ENCODE measurements around the gene P2RX2. TPM values are rescaled to one million over a fixed set of nuclear protein-coding genes. Genes with fewer than 3 reads are reported as not detected.

P2RX2 gene
- polyA plus RNA-seq, 4 donors = 0.64 to 1.8 (median 1.5) TPM

- DNase-seq (ENCODE audit: low read depth in 4 of 4, low spot score in 3 of 4) = no peak
Observed at GRCh38 chr12:132617135-132617701, 1.4 kb upstream of the P2RX2 start.

DNA sequence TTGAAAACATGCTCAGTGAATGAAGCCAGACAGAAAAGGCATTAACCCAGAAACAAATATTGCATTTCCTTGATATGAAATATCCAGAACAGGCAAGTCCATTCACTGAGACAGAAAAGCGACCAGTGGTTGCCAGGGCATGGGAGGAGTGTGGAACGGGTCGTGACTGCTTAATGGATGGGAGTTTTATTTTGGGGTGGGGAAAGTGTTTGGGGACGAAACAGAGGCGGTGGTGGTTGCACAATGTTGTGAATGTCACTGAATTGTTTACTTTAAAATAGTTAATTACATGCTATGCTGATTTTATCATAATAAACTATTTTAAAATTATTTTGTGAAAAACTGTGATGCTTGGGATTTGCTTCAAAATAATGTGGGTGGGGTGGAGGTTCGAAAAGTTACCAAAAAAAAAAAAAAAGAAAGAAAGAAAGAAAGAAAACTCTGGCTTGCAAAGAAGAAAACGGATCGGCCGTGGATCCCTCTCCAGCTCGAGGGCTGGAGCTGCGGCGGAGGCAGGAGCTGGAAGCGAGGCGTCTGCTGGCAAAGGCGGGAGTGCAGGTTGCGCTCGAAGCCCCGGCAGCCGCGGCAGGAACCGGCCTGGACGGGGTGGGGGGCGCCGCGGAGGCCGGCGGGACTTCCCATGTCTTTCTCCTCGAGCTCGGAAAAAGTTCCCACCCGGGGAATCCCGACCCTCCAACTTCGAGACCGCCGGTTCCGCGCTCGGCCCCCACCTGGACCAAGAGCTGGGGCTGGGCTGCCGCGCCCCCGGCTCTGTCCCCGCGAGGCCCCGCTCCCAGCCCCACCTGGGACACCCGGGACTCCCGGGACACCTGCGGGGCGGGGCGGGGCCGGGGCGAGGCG is 524 bp upstream of the P2RX2 start:
- DNase-seq (ENCODE audit: low read depth in 4 of 4, low spot score in 3 of 4) = no peak

DNA sequence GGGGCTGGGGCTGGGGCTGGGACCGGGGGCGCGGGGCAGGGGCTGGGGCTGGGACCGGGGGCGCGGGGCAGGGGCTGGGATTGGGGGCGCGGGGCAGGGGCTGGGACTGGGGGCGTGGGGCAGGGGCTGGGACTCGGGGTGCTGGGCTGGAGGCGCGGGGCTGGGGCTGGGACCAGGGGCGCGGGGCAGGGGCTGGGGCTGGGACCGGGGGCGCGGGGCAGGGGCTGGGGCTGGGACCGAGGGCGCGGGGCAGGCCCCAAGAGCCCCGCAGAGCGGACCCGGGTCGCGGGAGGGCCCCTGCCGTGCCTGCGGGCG is 452 bp downstream of the P2RX2 start:
- DNase-seq (ENCODE audit: low read depth in 4 of 4, low spot score in 3 of 4) = no peak

DNA sequence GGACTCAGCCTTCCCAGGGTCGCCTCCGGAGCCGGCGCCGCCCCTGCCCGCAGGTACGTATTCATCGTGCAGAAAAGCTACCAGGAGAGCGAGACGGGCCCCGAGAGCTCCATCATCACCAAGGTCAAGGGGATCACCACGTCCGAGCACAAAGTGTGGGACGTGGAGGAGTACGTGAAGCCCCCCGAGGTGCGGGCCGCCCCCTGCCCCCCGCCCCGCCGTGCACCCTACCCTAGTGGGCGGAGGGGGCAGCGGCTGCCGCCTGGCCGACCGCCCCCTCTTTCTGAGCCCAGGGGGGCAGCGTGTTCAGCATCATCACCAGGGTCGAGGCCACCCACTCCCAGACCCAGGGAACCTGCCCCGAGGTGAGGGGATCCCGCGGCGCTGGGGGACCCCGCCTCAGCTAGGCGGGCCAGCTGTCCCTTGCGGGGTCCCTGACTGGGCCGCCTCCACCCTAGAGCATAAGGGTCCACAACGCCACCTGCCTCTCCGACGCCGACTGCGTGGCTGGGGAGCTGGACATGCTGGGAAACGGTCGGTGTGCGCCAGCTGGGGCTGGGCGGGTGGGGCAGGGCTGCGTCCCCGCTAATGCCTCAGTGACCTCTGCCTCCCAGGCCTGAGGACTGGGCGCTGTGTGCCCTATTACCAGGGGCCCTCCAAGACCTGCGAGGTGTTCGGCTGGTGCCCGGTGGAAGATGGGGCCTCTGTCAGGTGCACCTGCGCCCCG is 973 bp downstream of the P2RX2 start:
- DNase-seq (ENCODE audit: low read depth in 4 of 4, low spot score in 3 of 4) = no peak

GRCh38 chr12:132620113-132620898 is 1.7 kb downstream of the P2RX2 start:
- DNase-seq (ENCODE audit: low read depth in 4 of 4, low spot score in 3 of 4) = no peak

DNA sequence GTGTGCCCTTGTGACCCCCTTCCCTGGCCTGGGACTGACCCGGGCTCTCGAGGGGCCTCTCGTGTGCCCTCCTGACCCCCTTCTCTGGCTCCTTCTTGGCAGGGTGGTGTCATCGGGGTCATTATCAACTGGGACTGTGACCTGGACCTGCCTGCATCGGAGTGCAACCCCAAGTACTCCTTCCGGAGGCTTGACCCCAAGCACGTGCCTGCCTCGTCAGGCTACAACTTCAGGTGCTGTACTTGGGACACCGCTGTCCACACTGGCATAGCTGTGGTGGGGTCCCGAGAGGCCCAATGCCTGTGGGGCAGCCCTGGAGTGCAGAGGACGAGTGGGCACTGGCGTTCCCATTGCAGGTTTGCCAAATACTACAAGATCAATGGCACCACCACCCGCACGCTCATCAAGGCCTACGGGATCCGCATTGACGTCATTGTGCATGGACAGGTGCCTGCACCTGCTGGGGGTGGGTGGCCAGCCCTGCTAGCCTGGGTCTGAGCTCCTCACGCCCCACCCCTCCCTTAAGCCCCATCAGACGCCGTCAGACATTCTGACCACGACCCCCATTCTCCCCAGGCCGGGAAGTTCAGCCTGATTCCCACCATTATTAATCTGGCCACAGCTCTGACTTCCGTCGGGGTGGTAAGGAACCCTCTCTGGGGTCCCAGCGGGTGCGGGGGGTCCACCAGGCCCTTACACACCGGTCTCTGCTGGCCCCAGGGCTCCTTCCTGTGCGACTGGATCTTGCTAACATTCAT is 2.5 kb downstream of the P2RX2 start:
- DNase-seq (ENCODE audit: low read depth in 4 of 4, low spot score in 3 of 4) = no peak

GRCh38 chr12:132621657-132622435 is 3.3 kb downstream of the P2RX2 start:
- DNase-seq (ENCODE audit: low read depth in 4 of 4, low spot score in 3 of 4) = no peak

GRCh38 chr12:132622437-132623071 is 4.0 kb downstream of the P2RX2 start:
- peak in 1 of 4 donors; percentile 81 for DNase-seq (ENCODE audit: low read depth in 4 of 4, low spot score in 3 of 4)

DNA sequence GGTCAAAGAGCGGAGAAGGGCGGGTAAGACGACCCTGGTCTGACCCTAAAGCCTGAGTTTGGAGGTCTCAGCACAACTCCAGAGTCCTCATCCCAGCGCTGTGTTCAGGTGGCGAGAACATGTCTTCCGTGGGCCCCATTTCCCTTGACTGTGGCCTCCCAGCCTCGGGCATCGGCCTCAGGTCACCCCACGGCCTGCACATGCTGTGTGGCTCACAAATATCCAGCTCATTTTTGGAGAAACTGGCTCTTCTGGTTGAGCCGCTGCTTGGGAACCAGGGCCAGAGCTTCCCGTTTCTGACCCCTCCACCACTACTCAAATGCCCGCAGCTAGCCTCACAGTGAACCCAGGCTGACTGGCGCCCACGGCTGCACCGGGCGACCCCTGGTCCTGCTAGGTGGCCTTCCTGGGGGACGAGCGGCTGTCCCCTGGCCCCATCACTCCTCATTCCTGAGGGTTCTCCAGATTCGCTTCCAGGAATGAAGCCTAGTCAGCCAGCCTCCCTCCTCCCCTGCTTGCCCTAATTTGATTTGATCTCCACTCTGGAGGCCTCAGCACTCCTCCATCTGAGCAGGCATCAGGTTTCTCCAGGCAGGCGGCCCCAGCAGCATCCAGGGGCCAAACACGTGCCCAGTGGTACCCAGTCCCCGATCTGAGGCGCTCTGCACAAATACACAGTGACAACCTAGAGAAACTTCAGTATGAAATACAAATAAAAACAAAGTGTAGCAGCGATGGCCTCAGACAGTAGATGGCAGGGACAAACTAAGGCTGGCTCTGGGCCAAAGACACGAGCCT is 4.7 kb downstream of the P2RX2 start:
- DNase-seq (ENCODE audit: low read depth in 4 of 4, low spot score in 3 of 4) = no peak

GRCh38 chr12:132624186-132624855 is 5.7 kb downstream of the P2RX2 start:
- no peak for DNase-seq (ENCODE audit: low read depth in 4 of 4, low spot score in 3 of 4)

GRCh38 chr12:132624910-132625630 is 6.5 kb downstream of the P2RX2 start:
- DNase-seq (ENCODE audit: low read depth in 4 of 4, low spot score in 3 of 4) = no peak

DNA sequence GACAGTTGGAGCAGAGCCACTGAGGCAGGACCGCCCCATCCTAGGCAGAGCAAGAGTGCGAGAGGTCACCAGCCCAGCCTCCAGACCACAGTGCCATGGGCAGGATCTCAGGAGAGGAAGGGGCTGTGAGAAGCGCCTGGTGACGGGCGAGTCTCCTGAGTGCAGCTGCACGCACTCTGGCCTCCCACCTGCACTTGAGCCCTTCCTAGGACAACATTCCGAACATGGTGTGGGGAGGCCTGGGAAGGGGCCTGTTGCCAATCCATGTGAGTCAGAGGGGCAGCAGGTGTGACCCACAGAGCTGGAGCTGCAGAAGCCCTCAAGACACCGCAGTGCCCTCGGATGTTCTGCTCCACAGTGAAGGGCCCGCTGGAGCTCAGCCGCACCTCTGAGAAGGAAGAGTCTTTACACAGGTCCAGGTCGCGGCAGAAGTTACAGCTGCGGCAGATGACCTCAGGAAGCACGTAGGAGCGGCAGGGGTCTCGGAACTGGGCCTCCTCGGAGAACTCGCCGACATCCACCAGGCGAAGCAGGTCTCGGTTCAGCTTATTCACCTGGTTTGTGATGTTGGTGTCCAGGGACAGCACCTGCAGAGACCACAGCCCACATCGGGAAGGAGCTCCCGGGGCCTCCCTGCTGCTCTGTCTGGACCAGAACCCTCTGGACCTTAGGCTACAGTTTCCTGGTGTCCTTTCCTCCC is 7.3 kb downstream of the P2RX2 start:
- DNase-seq (ENCODE audit: low read depth in 4 of 4, low spot score in 3 of 4) = no peak

DNA sequence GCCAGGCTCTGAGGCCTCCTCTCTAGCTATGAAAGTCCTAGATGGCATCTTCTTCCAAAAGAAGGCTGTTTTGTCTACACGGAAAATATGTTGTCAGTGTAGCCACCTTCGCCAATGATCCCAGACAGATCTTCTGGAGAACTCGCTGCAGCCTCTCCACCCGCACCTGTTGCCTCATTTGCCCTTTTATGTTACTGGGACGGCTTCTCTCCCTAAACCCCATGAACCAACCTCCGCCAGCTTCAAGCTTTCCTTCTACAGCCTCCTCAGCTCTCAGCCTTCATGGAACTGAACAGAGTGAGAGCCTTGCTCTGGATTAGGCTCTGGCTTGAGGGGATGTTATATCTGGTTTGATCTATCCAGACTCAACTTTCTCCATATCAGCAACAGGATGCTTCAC is 10.8 kb downstream of the P2RX2 start:
- DNase-seq (ENCODE audit: low read depth in 4 of 4, low spot score in 3 of 4) = no peak

DNA sequence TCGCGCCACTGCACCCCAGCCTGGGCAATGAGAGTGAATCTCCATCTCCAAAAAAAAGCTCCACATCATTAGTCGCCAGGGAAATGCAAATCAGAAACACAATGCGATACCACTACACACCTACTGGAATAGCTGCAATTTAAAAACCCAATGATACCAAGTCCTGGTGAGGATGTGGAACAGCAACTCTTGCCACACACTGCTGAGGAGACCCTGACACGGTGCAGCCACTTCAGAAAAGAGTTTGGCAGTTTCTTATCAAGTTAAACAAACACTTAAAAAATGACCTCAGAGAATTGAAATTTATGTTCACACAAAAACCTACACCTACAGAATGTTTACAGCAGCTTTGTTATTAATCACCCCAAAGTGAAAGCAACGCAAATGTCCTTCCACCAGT is 12.1 kb downstream of the P2RX2 start:
- no peak for DNase-seq (ENCODE audit: low read depth in 4 of 4, low spot score in 3 of 4)

GRCh38 chr12:132631666-132632065 is 13.1 kb downstream of the P2RX2 start:
- no peak for DNase-seq (ENCODE audit: low read depth in 4 of 4, low spot score in 3 of 4)

- no peak for DNase-seq (ENCODE audit: low read depth in 4 of 4, low spot score in 3 of 4)
Observed at GRCh38 chr12:132632521-132633228, 14.1 kb downstream of the P2RX2 start.

All from left renal pelvis (tissue), 4 donors.